ENCODE data around the gene SLC39A13. TPM values are rescaled to one million over a fixed set of nuclear protein-coding genes. Genes with fewer than 3 reads are reported as not detected.
A peak's percentile ranks its signal among the peaks of the same experiment; 100 is the strongest.

SLC39A13 gene
- total RNA-seq, 6 experiments from 2014 or later = 78.2 to 126 (median 86.4) TPM

DNA sequence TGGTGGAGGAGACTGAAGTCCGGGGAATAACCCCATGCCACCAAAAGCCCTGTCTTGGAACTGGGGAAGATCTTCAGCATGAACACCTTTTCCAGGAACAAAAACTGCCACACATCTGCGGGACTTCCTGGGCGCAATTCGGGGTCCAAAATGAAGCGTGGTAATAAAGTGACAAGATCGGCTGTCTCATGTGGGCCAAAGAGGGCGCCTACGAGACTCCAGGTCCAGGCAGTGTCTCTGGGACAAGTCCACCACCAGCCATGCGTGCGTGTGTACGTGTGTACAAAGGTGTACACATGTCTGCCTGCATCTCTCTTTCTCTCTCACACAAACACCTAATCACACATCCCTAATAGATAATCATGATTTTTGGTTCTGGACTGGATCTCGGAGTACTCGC lies 47.0 kb upstream of the SLC39A13 start:
- TF ChIP-seq CTCF (IDR thresholded peaks at IDR 0.05) = no peak
- H3K27ac Mint-ChIP-seq = no peak overlapping the region
- H3K27me3 Mint-ChIP-seq (ENCODE audit: insufficient read depth) = peaks cover 9% of the 10 kb centered on the region
- H3K9me3 Mint-ChIP-seq = no peaks in the 10 kb centered on the region
- no peak overlapping the region for H3K4me3 Mint-ChIP-seq
- no peaks in the 10 kb centered on the region for H3K4me1 Mint-ChIP-seq (ENCODE audit: low read depth)
- H3K36me3 Mint-ChIP-seq (ENCODE audit: low read depth) = no peaks in the 10 kb centered on the region
- no peak for DNase-seq

- H3K27ac Mint-ChIP-seq = no peak overlapping the region
- no peaks in the 10 kb centered on the region for H3K4me1 Mint-ChIP-seq (ENCODE audit: low read depth)
- DNase-seq = no peak
- H3K9me3 Mint-ChIP-seq = no peaks in the 10 kb centered on the region
- TF ChIP-seq CTCF (IDR thresholded peaks at IDR 0.05) = no peak
- H3K36me3 Mint-ChIP-seq (ENCODE audit: low read depth) = no peaks in the 10 kb centered on the region
- no peak overlapping the region for H3K4me3 Mint-ChIP-seq
- peaks cover 16% of the 10 kb centered on the region for H3K27me3 Mint-ChIP-seq (ENCODE audit: insufficient read depth)
Observed at GRCh38 chr11:47366020-47366490, 42.3 kb upstream of the SLC39A13 start.

DNA sequence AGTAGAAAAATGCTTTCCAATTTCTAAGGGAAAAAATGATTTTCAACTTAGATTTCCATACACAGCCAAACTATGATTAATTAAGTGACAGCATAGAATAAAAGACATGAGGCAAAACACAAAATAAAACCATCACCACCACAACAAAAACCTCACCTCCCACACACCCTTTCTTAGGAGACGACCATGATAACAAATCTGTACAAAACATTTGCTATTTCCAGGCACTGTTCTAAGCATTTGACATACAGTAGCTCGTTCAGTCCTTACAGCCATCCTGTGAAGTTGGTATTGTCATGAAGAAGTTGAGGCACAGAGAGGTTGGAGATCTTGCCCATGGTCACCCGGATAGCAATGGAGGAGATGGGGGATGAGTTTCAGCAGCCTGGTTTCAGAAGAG lies 38.7 kb upstream of the SLC39A13 start:
- H3K4me3 Mint-ChIP-seq = no peak overlapping the region
- DNase-seq = no peak
- no peaks in the 10 kb centered on the region for H3K9me3 Mint-ChIP-seq
- H3K36me3 Mint-ChIP-seq (ENCODE audit: low read depth) = no peaks in the 10 kb centered on the region
- H3K27ac Mint-ChIP-seq = no peak overlapping the region
- peaks cover 9% of the 10 kb centered on the region for H3K4me1 Mint-ChIP-seq (ENCODE audit: low read depth)
- TF ChIP-seq CTCF (IDR thresholded peaks at IDR 0.05) = no peak
- peaks cover 14% of the 10 kb centered on the region for H3K27me3 Mint-ChIP-seq (ENCODE audit: insufficient read depth)

DNA sequence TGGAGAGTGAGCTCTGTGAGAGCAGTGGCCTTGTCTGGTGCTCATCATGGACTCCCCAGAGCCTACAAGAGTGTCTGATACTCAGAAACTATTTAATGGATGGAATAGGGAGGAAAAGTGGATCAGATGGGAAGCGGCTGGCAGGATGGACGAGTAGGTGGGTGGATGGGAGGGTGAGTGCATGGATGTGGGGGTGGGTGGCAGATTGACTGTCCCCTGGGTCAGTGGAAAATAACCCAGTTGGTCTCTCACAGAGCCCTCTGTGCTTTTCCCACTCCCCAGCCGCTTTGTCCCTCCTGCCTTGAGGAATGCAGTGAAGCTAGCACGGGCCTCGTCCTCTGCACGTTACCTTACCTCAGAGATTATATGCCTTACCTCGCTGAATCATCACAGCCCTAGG lies 36.0 kb upstream of the SLC39A13 start:
- peaks cover 13% of the 10 kb centered on the region for H3K4me1 Mint-ChIP-seq (ENCODE audit: low read depth)
- no peak for TF ChIP-seq CTCF (IDR thresholded peaks at IDR 0.05)
- no peaks in the 10 kb centered on the region for H3K36me3 Mint-ChIP-seq (ENCODE audit: low read depth)
- no peaks in the 10 kb centered on the region for H3K9me3 Mint-ChIP-seq
- H3K27ac Mint-ChIP-seq = no peak overlapping the region
- H3K27me3 Mint-ChIP-seq (ENCODE audit: insufficient read depth) = peaks cover 3% of the 10 kb centered on the region
- no peak for DNase-seq
- no peak overlapping the region for H3K4me3 Mint-ChIP-seq

GRCh38 chr11:47373876-47374719 lies 34.3 kb upstream of the SLC39A13 start:
- peak; percentile 98 for TF ChIP-seq CTCF (IDR thresholded peaks at IDR 0.05)
- no peak overlapping the region for H3K27ac Mint-ChIP-seq
- H3K27me3 Mint-ChIP-seq (ENCODE audit: insufficient read depth) = peaks cover 3% of the 10 kb centered on the region
- no peaks in the 10 kb centered on the region for H3K36me3 Mint-ChIP-seq (ENCODE audit: low read depth)
- peak; percentile 61 for DNase-seq
- peaks cover 13% of the 10 kb centered on the region for H3K4me1 Mint-ChIP-seq (ENCODE audit: low read depth)
- no peak overlapping the region for H3K4me3 Mint-ChIP-seq
- no peaks in the 10 kb centered on the region for H3K9me3 Mint-ChIP-seq

All from HFFc6 (cell line).